Pons (tissue), 1 donor: ENCODE results near the gene EHBP1.

Experiments used
- DNase-seq: peaks from one replicate; pipeline ENCODE4 v3.0.0-alpha.2; 2016; ENCODE audit warnings: low spot score

Gene EHBP1

GRCh38 chr2:62705007-62705829 is at the start of gene EHBP1:
Gene EHBP1, plus strand, starts transcription at chr2:62705713. Its CDS starts 1,479 bp downstream, at chr2:62707192.
- peak; percentile 98 for DNase-seq

- DNase-seq = no peak
Observed at GRCh38 chr2:62657783-62658182, 47.7 kb upstream of the EHBP1 start.

GRCh38 chr2:62658891-62659290 is 46.6 kb upstream of the EHBP1 start:
- no peak for DNase-seq

GRCh38 chr2:62660087-62660486 is 45.4 kb upstream of the EHBP1 start:
- DNase-seq = no peak

GRCh38 chr2:62660582-62661262 is 44.8 kb upstream of the EHBP1 start:
- no peak for DNase-seq

GRCh38 chr2:62661263-62661635 is 44.3 kb upstream of the EHBP1 start:
- DNase-seq = no peak

GRCh38 chr2:62662131-62662530 is 43.4 kb upstream of the EHBP1 start:
- no peak for DNase-seq

GRCh38 chr2:62662554-62662953 is 43.0 kb upstream of the EHBP1 start:
- DNase-seq = no peak

- no peak for DNase-seq
Observed at GRCh38 chr2:62663411-62663810, 42.1 kb upstream of the EHBP1 start.

GRCh38 chr2:62663920-62664795 is 41.4 kb upstream of the EHBP1 start:
- DNase-seq = no peak

GRCh38 chr2:62665446-62665845 is 40.1 kb upstream of the EHBP1 start:
- no peak for DNase-seq

- no peak for DNase-seq
Observed at GRCh38 chr2:62669180-62669579, 36.3 kb upstream of the EHBP1 start.

- no peak for DNase-seq
Observed at GRCh38 chr2:62672601-62673000, 32.9 kb upstream of the EHBP1 start.

- no peak for DNase-seq
Observed at GRCh38 chr2:62675062-62675461, 30.5 kb upstream of the EHBP1 start.

GRCh38 chr2:62685256-62685655 is 20.3 kb upstream of the EHBP1 start:
- DNase-seq = no peak

- no peak for DNase-seq
Observed at GRCh38 chr2:62686012-62686685, 19.4 kb upstream of the EHBP1 start.

- no peak for DNase-seq
Observed at GRCh38 chr2:62687636-62688035, 17.9 kb upstream of the EHBP1 start.

- no peak for DNase-seq
Observed at GRCh38 chr2:62688771-62689170, 16.7 kb upstream of the EHBP1 start.

- DNase-seq = no peak
Observed at GRCh38 chr2:62691186-62691585, 14.3 kb upstream of the EHBP1 start.

GRCh38 chr2:62692225-62692624 is 13.3 kb upstream of the EHBP1 start:
- no peak for DNase-seq

GRCh38 chr2:62698653-62699052 is 6.9 kb upstream of the EHBP1 start:
- DNase-seq = no peak

- no peak for DNase-seq
Observed at GRCh38 chr2:62704654-62705006, 883 bp upstream of the EHBP1 start.
